Measurements from ENCODE around the gene MCF2L2.
"Not testable (repeated sequence)": the region's sequence is repeated elsewhere in the genome, so short reads cannot be mapped to it uniquely, and the experiment has no call there.

MCF2L2 gene, protein sequence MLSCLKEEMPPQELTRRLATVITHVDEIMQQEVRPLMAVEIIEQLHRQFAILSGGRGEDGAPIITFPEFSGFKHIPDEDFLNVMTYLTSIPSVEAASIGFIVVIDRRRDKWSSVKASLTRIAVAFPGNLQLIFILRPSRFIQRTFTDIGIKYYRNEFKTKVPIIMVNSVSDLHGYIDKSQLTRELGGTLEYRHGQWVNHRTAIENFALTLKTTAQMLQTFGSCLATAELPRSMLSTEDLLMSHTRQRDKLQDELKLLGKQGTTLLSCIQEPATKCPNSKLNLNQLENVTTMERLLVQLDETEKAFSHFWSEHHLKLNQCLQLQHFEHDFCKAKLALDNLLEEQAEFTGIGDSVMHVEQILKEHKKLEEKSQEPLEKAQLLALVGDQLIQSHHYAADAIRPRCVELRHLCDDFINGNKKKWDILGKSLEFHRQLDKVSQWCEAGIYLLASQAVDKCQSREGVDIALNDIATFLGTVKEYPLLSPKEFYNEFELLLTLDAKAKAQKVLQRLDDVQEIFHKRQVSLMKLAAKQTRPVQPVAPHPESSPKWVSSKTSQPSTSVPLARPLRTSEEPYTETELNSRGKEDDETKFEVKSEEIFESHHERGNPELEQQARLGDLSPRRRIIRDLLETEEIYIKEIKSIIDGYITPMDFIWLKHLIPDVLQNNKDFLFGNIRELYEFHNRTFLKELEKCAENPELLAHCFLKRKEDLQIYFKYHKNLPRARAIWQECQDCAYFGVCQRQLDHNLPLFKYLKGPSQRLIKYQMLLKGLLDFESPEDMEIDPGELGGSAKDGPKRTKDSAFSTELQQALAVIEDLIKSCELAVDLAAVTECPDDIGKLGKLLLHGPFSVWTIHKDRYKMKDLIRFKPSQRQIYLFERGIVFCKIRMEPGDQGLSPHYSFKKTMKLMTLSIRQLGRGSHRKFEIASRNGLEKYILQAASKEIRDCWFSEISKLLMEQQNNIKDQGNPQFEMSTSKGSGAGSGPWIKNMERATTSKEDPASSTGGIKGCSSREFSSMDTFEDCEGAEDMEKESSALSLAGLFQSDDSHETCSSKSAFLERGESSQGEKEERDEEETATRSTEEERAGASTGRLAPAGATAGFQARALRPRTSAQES

DNA sequence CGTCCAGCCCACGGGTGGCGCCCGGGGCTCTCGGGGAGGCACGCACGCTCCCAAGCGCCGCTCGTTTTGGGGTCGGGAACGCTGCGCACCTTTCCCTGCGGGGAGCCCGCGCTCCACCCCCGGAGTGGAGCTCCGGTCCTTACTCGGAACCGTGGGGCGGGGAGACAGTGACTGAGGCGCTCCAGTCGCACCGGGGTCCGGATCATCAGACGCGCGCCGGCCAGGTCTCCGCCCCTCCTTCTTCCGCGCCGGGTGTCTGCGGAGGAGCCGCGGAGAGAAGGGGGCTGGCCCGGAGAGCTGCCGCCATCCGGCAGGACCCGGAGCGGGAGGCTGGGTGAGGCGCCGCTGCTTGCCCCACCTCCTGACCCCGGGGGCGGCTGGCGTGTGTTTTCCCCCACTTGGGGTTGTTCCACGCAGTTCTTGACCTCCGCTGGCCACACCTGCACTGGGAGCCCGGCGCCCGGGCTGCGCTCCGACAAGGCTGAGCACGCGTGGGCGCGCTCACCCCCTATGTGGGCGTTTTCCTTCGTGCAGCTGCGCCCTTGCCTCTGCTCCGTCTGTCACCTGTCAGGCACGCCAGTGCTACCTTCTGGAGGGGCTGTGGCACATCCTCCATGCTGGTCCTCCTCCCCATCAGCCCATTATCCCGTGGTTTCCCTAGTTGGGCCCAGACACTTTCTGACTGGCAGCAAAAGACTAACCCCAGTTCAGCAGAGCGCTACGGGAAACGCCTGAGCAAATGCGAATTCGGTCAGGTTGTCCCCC lies at the start of gene MCF2L2:
TSS of gene MCF2L2 (minus strand) at position 173 of the 765 bp plus-strand sequence. CDS start 642 bp downstream, outside the sequence.
- H3K27ac ChIP-seq: peak within 1 kb of the TSS; percentile 85
- TF ChIP-seq, protein P1, sequence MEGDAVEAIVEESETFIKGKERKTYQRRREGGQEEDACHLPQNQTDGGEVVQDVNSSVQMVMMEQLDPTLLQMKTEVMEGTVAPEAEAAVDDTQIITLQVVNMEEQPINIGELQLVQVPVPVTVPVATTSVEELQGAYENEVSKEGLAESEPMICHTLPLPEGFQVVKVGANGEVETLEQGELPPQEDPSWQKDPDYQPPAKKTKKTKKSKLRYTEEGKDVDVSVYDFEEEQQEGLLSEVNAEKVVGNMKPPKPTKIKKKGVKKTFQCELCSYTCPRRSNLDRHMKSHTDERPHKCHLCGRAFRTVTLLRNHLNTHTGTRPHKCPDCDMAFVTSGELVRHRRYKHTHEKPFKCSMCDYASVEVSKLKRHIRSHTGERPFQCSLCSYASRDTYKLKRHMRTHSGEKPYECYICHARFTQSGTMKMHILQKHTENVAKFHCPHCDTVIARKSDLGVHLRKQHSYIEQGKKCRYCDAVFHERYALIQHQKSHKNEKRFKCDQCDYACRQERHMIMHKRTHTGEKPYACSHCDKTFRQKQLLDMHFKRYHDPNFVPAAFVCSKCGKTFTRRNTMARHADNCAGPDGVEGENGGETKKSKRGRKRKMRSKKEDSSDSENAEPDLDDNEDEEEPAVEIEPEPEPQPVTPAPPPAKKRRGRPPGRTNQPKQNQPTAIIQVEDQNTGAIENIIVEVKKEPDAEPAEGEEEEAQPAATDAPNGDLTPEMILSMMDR (conservative IDR thresholded peaks at IDR 0.05): no peak

DNA sequence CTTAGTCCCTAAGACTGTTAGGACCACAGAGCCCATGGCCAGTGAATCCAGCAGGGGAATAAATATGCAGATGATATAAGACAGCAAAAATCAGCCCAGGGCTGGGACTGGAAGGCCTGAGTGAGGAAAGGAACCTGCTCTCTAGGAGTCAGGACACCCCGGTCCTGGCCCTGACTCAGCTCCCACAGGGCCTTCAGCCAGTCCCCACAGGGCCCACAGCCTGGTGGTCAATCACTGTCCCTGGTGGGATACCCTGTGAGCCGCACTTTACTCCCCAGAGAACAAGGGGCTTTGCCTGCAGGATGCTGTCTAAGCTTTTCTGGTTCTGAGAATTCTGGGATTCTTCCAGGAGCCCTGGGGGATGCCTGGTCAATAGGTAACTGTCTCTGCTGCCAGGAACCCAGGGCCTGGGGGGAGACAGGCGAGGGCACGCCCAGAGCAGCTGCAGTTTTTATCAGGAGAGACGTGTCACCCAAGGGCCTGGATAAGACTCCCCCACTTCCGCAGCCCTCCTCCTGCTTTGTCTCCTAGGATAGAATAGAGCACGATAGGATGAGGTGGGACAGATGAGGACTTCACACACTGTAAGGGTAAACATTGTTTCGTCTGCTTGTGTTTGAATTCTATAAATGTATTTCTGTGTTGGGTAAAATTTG lies 49.5 kb upstream of the MCF2L2 start:
- TF ChIP-seq, protein P1 (conservative IDR thresholded peaks at IDR 0.05): no peak
- no peak overlapping the region for H3K27ac ChIP-seq

DNA sequence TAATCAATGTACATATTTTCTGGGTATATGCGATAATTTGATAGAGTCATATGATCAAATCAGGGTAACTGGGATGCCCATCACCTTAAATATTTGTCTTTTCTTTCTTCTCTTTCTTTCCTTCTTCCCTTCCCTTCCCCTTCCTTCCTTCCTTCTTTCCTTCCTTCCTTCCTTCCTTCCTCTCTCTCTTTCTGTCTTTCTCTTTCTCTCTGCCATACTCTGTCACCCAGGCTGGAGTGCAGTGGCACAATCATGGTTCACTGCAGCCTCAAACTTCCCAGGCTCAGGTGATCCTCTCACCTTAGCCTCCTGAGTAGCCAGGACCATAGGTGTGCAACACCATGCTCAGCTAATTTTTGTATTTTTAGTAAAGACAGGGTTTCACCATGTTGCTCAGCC lies 47.3 kb upstream of the MCF2L2 start:
- not testable (repeated sequence) for H3K27ac ChIP-seq

DNA sequence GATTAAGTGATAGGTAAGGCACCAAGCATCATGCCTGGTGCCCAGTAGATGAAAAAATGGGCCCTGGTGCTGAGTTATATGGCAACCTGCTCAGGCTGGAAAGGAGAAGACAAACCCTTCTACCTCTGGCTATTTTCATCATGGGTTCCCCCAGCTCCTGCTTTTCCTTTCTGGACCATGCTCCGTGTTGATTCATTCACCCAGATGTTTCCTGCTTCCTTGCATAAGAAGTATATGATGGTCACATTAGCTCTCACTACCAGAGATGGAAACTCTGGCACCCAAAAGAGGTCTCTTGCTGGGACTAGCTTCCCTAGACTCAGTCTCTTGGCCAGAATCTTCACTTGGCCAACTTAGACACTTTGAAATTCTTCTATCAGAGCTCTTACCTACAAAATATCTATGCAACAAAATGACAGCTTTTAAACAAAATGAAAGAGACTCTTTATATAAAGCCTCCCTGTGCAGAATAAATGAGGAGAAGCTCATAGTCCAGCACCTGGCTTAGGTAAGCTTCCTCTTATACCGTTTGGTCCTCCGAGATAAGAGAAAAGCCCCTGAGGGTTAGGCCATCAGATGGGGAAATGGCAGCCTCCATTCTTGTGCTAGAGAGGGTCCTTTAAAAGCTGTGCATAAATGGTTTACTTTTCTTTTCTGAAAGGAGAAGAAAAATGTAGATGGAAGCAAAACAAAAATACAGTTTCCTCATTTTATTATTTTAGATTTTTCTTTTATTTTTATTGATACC lies 46.8 kb upstream of the MCF2L2 start:
- TF ChIP-seq, protein P1 (conservative IDR thresholded peaks at IDR 0.05): no peak
- no peak overlapping the region for H3K27ac ChIP-seq

DNA sequence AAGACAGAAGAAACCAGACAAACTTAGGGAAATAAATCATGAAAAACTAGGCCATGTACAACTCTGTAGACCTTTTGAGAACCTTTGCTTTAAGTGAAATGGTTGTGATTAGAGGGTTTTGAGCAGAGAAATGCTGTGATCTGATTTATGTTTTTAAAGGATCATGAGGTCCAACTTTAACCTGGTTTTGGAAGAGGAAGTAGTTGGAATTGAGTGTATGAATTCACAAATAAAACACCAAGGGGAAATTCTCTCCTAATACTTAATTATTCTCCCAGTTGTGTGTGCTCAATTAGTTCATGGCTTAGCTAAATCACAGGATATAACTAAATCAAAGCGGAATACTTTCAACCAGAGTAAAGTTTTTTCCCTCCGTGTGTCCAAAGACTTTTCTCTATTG lies 45.5 kb upstream of the MCF2L2 start:
- no peak overlapping the region for H3K27ac ChIP-seq
- TF ChIP-seq, protein P1 (conservative IDR thresholded peaks at IDR 0.05): no peak

DNA sequence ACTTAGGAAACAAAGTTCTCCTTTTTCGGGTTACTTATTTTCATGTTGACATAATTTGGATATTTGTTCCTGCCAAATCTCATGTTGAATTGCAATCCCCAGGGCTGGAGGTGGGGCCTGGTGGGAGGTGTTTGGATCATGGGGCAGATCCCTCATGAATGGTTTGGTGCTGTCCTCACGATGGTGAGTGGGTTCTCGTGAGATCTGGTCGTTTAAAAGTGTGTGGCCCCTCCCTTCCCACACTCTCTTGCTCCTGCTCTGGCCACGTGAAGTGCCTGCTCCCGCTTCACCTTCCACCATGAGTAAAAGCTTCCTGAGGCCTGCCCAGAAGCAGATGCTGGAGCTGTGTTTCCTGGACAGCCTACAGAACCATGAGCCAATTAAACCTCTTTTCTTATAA lies 43.7 kb upstream of the MCF2L2 start:
- TF ChIP-seq, protein P1 (conservative IDR thresholded peaks at IDR 0.05): no peak
- no peak overlapping the region for H3K27ac ChIP-seq

Data from VCaP (cell line).